Measurements from ENCODE around the gene SPRYD4.
"Not testable (repeated sequence)": the region's sequence is repeated elsewhere in the genome, so short reads cannot be mapped to it uniquely, and the experiment has no call there.

Gene SPRYD4

DNA sequence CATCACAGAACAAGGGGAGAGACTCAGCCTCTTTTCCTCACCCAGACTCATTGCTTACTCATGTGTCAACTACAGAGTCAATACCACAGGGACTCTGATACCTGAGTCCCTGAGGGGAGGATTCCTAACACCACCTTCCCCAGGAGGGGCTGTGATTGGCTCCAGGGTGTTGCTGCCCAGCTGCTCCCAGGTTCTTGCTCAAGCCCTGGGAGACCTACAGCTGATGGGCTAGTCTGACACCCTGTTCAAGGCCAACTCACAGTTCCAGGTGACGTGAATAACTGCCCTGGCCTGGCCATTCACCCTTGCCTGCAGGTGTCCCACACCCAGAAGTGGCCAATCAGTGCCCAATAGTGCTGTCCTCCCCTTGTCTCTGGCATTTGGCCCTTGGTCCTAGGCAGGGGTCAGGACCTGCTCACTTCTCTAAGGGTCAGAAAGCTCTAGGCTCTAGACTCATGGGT is 8.6 kb downstream of the SPRYD4 start:
- DNase-seq (ENCODE audit: low spot score) = no peak

DNA sequence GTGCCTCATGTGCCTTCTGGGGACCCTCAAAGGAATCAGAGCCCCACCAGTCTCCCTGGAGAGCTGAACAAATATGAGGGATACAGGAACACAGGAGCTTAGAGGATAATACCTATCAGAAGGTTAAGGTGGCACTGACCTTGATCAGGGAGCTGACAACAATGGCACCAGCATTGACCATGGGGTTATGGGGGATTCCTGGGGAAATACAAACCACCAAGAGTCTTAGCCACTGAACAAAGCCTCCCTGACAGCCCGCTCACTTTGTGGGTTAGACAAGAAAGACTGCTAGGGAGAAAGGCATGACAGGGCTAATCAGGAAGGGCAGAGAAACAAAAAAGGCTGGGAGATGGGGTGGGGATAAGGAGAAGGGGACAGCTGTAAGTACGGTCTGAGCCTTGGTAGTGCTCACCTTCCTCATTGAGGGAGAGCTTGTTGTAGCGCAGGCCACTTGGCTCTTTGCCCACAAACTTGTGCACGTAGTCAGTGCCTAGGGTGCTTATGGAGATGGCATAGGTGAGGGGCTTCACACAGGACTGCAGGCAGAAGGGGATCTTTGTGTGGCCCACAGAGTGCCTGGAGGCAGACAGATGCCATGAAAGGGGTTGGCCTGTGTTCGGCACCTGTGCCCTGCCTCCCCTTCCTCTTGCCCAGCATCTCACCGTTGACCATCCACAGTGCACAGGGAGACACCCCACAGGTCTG is 9.3 kb downstream of the SPRYD4 start:
- no peak for DNase-seq (ENCODE audit: low spot score)

DNA sequence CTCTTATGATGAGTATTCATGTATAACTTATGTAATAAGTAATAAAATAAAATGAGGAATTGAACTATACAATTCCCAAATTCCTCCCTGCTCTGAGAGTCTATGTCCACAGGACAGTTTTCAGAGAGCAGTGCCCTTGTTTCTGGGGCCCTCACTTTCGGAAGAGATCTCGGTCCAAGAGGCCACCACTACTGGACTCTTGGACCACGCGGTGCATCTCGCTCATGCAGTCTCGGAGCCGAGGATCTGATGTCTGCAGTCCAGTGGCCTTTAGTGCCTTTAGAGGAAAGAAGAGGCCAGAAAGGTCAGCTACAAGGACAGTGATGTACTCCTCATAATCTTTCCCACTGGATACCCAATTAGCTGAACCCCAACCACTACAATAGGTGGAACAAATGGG is 11.2 kb downstream of the SPRYD4 start:
- no peak for DNase-seq (ENCODE audit: low spot score)

DNA sequence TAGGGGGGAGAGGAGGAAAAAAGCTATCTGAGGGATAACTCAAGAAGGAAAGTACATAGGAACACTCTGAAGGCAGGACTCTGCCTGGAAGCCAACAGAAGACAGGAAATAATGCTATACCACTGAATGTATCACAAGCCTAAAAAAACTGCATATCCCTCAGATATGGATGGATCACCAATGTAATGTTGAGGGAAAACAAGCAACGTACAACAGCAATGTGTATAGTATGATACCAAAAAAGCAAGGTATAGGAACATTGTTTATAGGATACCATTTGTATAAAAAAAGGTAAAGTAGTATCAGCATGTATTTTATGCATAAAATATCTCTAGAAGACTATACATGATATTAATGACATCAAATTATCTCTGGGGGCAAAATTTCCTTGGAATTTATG is 16.2 kb downstream of the SPRYD4 start:
- no peak for DNase-seq (ENCODE audit: low spot score)

DNA sequence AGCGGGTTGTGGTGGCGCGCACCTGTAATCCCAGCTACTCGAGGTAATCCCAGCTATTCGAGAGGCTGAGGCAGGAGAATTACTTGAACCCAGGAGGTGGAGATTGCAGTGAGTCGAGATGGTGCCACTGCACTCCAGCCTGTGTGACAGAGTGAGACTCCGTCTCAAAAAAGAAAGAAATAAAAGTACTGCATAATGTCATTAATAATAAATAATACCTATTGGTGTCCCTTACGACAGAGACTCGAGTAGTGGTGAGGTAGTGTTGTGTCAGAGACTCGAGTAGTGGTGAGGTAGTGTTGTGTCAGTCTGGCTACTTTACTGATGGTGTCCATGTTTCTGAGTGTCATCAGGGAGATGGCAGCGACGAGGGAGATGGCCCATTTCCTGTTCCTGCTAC is 18.3 kb downstream of the SPRYD4 start:
- DNase-seq (ENCODE audit: low spot score) = no peak

DNA sequence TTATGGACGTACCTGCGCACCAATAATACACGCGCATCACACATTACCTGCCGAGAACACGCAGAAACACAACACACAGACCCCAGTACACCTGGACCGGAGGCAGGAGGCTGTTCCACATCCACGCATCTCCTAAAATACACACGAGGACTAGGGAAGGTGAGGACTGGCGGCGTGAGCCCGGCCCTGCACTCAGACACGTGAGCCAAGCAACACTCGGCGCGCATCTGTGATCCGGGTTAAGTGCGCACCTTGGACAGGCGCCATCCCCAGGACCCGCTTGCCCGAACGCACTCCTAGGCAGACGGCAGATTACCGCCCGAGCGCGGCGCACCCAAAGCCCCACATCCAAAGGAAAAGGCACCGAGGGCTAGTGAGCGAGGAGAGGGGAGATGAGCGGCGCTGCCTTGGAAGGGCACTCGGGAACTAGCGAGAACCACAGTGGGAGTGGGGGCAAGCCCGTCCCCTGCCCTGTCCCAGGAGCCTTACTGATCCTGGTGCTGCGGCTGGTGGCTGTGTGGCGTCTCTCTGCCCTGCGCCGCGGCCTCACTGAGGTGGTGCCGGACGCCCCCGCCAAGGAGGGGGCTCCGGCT is 19.2 kb downstream of the SPRYD4 start:
- no peak for DNase-seq (ENCODE audit: low spot score)

DNA sequence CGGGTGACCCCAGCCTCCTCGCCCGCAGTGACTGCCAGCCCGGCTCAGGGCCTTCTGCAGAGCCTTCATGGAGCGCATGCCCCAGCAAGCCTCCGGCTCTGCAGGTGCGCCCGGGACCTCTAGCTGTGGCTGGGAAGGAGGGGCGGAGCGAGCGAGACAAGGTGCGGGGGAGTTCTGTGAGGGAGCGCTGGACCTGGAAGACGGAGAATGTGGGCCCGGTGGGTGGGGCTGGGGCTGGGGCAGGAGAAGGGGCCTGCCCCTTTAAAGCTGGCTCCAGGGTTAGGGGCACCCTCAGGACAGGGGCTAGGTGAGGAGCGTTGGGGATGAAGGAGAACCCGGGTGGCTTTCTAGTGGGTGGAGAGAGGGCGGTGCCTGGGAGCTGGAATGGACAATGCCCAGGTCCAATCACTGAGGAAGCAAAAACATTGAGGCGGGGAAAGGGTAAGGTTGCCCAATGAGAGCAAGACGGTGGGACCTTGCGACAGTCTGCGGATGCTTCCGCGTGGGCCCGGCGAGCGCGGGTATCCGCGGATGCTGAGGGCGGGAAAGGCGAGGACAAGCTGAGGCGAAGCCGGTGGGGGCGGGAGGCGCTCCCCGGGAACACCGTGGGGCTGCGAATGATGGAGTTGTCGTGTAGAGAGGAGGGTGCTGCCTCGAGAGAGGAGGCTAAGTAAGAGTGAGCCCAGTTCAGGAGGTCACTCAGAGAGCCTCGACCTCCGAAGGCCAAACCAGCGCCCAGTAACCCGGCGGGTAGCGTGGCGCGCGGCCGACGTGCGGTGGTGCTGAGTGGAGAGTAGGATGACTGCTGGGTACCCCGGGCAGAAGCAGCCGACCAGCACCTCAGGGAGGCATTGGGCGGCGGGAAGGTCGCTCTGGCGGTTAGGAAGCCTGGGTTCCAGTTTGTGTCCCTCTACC is 19.9 kb downstream of the SPRYD4 start, which contains the start of gene GLS2:
GLS2 (minus strand) TSS at position 121 of the 915 bp plus-strand sequence; CDS start at position 78, 43 bp downstream.
- DNase-seq (ENCODE audit: low spot score) = peak; percentile 45

DNA sequence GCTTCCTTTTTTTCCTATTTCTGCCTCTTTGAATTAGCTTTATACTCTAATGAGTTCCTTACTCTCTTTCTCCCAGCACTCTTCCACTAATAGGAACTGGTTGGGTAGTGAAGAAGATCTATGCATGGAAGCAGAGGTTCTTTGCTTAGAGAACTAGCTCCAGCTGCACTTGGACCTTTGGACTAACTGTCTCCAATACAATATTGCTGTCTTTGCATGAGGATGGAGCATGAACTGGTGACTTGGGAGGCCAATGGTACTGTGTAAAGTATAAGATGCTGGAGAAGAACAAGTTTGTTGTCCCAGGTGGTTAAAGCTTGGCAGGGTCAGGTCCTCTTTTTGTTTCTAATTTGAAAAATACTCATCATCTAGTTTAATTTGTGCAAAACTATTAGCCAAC is 22.0 kb downstream of the SPRYD4 start:
- no peak for DNase-seq (ENCODE audit: low spot score)

DNA sequence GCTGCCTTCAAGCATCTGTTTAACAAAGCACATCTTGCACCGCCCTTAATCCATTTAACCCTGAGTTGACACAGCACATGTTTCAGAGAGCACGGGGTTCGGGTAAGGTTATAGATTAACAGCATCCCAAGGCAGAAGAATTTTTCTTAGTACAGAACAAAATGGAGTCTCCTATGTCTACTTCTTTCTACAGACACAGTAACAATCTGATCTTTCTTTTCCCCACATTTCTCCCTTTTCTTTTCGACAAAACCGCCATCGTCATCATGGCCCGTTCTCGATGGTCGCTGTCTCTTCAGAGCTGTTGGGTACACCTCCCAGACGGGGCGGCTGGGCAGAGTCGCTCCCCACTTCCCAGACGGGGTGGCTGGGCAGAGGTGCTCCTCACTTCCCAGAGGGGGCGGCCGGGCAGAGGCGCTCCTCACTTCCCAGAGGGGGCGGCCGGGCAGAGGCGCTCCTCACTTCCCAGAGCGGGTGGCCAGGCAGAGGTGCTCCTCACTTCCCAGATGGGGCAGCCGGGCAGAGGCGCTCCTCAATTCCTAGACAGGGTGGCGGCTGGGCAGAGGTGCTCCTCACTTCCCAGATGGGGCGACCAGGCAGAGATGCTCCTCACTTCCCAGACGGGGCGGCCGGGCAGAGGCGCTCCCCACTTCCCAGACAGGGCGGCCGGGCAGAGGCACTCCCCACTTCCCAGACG is 25.2 kb downstream of the SPRYD4 start:
- DNase-seq (ENCODE audit: low spot score) = not testable (repeated sequence)

DNA sequence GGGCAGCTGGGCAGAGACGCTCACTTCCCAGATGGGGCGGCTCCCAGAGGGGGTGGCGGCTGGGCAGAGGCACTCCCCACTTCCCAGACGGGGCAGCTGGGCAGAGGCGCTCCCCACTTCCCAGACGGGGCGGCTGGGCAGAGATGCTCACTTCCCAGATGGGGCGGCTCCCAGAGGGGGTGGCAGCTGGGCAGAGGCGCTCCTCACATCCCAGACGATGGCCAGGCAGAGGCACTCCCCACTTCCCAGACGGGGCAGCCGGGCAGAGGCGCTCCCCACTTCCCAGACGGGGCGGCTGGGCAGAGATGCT is 25.7 kb downstream of the SPRYD4 start:
- DNase-seq (ENCODE audit: low spot score) = not testable (repeated sequence)

DNA sequence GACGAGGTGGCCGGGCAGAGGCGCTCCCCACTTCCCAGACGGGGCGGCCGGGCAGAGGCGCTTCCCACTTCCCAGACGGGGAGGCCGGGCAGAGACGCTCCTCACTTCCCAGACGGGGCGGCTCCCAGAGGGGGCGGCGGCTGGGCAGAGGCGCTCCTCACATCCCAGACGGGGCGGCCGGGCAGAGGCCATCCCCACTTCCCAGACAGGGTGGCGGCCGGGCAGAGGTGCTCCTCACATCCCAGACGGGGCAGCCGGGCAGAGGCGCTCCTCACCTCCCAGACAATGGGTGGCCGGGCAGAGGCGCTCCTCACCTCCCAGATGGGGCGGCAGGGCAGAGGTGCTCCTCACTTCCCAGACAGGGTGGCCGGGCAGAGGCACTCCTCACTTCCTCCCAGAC is 26.1 kb downstream of the SPRYD4 start:
- DNase-seq (ENCODE audit: low spot score) = not testable (repeated sequence)

DNA sequence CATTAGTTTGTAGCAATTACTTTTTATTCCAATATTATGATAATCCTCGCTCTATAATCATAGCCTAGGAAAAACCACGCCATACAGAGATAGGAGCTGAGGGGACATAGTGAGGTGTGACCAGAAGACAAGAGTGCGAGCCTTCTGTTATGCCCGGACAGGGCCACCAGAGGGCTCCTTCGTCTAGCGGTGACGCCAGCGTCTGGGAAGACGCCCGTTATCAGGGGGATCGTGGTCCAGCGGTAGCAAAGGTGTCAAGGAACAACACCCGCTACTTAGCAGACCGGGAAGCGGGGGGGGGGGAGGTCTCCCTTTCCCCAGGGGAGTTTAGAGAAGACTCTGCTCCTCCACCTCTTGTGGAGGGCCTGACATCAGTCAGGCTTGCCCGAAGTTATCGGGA is 28.3 kb downstream of the SPRYD4 start:
- DNase-seq (ENCODE audit: low spot score) = peak; percentile 24

DNA sequence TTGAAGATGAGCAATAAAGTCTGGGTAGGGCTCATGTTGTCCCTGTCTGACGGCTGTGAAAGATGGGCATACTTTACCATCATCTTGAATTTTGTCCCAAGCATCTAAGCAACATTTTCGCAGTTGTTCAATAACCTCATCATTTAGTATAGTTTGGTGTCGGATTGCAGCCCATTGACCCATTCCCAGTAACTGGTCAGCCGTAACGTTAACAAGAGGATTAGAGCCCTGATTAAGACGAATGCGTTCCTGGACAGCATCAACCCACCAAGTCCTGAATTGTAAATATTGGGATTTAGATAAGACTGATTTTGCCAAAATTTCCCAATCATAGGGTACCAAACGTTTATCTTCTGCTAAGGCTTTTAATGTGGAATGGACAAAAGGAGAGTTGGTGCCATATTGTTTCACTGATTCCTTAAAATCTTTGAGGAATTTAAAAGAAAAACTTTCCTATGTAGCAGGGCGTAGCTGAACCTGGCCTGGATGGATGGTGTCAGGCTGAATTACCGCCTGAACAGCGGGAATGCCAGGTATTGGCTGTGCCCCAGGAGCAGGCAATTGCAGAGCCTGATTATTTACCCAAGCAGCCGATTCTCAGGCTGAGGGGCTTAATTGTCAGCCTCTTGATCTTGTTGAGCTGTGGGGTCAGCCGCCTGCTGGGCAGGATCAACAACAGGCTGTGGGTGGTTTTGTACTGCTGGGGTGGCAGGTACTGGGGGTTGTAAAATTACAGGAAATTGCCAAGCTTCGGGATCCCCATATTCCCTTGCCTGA is 29.9 kb downstream of the SPRYD4 start:
- DNase-seq (ENCODE audit: low spot score) = not testable (repeated sequence)

DNA sequence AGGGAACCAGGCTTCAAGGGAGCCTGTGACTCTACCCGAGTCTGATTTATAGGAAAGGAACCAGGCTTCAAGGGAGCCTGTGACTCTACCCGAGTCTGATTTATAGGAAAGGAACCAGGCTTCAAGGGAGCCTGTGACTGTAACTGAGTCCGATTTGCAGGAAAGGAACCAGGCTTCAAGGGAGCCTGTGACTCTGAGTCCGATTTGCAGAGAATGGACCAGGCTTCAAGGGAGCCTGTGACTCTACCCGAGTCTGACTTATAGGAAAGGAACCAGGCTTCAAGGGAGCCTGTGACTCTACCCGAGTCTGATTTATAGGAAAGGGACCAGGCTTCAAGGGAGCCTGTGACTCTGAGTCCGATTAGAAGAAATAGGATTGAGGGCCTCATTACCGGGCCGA is 31.1 kb downstream of the SPRYD4 start:
- DNase-seq (ENCODE audit: low spot score) = not testable (repeated sequence)

DNA sequence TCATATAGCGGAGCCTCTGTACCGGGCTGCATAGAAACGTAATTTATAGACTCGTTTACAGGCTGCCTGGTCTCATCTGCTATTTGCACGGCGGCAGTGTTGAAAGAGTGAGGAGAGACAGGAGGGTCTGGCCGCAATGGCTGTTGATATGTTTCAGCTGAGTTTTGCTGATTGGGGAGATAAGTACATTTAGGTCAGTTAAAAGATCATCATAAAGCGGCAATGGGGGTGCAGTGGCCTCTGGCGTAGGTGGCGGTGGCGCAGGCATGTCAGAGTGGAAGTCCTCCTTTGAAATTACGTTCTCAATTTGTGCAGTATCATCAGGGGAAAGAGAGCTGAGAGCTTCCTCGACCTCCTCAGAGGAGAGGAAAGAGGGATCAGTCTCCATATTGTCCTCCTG is 31.5 kb downstream of the SPRYD4 start:
- not testable (repeated sequence) for DNase-seq (ENCODE audit: low spot score)

DNA sequence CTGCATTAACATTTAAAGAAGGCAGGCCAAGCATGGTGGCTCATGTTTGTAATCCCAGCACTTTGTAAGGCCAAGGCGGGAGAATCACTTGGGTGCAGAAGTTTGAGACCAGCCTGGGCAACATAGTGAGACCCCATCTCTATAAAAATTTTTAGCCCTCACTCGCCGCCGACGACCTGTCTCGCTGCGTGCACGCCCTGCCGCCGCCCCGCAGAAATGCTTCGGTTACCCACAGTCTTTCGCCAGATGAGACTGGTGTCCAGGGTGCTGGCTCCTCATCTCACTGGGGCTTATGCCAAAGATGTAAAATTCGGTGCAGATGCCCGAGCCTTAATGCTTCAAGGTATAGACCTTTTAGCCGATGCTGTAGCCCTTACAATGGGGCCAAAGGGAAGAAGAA is 42.4 kb downstream of the SPRYD4 start:
- DNase-seq (ENCODE audit: low spot score) = no peak

DNA sequence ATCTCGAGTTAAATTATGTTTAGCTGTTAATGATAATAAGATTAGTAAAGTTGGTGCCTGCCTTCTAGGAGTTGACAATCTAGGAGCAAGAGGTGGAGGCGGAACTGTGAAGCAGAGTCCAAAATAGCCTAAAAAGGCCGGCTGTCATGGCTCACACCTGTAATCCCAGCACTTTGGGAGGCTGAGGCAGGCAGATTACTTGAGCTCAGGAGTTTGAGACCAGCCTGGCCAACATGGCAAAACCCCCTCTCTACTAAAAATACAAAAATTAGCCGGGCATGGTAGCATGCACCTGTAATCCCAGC is 45.6 kb downstream of the SPRYD4 start:
- DNase-seq (ENCODE audit: low spot score) = not testable (repeated sequence)

DNA sequence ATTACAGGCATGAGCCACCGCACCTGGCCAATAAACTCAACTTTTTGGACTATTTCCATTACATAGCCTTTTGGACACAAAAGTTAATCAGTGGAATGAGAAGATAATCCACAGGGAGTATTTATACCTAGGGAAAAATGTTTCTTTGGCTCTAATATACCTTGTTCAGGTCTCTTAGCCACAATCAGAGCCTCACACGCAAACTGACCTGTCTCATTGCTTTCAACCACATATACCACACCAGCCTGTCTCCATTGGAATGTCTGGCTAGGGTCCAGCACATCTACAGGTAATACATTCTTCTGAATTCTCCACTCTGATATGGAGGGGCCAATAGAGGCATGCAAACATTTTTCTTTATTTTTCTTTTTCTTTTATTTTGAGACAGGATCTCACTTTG is 49.5 kb downstream of the SPRYD4 start:
- no peak for DNase-seq (ENCODE audit: low spot score)

DNA sequence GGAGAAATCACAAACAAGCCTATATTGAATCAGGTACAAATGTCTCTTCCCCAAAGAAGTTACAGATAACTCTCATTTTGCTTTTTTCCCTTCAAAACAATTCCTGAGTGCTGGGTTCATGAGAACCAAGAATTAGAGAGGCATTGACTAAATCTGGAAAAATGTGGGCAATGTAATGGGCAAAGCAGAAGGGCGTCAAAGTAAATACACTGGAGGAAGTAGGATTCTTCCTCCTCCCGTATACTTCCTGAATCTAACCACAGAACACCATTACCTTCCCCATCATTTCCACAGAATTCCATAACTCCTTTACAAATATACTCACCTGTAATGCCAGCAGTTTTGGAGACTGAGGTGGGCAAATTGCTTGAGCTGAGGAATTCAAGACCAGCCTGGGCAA is 50.2 kb downstream of the SPRYD4 start:
- no peak for DNase-seq (ENCODE audit: low spot score)

DNA sequence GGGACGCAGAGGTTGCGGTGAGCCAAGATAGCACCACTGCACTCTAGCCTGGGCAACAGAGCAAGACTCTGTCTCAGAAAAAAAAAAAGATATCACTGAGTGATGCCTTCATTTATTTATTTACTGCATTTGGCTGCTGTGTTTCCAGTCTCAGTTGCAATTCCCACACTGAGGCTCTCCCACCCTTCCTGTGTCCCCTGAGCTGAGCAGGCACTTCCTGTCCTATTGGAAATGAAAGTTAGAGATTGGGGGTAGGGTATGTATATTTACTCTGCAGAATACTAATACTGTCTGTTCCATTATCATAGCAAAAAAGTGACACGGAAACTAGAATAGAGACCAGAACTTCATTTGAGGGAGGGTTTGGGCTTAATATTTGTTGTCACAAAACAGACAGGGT is 51.7 kb downstream of the SPRYD4 start:
- DNase-seq (ENCODE audit: low spot score) = no peak

DNA sequence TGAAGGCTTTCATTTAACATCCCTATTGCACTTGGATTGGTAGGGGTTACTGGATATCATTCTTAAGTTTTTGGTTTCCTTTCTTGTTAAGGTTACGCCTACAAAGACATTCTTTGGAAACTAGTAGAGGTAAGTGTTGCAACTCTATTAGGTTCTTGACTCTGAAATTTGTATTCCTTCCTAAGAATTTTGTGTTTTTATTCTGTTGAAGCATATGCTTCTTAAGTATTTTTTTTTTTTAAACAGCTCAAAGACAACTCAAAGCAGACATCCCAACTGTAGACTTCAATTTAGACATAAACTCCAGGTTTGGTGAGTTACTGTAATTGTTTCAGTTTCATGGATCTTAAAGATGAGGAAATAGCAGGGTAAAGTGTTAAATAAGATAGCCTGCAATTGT is 52.1 kb downstream of the SPRYD4 start:
- no peak for DNase-seq (ENCODE audit: low spot score)

DNA sequence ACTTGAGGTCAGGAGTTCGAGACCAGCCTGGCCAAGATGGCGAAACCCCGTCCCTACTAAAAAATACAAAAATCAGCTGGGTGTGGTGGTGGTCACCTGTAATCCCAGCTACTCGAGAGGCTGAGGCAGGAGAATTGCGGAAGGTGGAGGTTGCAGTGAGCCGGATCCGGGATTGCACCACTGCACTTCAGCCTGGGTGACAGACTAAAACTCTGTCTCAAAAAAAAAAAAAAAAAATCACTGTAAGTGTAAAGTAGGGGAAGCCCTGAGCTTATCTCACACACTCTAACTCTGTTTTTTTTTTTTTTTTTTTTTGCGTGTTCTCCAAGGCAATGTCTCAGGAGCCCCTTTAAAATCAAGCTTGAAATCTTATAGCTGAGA is 52.8 kb downstream of the SPRYD4 start:
- DNase-seq (ENCODE audit: low spot score) = no peak

Measured in activated CD4-positive, alpha-beta T cell treated with anti-CD3 and anti-CD28 coated beads, Interleukin-2, Interleukin-4, amounts not matched to agents 100 ng/mL and 50 ng/mL, durations not matched to agents 16 hours and 8 hours (primary cell).